ENCODE data around the gene ATP11A. TPM values are rescaled to one million over a fixed set of nuclear protein-coding genes. Genes with fewer than 3 reads are reported as not detected.

ATP11A gene
- total RNA-seq, 1 donor from 2014 or later: 109 TPM

DNA sequence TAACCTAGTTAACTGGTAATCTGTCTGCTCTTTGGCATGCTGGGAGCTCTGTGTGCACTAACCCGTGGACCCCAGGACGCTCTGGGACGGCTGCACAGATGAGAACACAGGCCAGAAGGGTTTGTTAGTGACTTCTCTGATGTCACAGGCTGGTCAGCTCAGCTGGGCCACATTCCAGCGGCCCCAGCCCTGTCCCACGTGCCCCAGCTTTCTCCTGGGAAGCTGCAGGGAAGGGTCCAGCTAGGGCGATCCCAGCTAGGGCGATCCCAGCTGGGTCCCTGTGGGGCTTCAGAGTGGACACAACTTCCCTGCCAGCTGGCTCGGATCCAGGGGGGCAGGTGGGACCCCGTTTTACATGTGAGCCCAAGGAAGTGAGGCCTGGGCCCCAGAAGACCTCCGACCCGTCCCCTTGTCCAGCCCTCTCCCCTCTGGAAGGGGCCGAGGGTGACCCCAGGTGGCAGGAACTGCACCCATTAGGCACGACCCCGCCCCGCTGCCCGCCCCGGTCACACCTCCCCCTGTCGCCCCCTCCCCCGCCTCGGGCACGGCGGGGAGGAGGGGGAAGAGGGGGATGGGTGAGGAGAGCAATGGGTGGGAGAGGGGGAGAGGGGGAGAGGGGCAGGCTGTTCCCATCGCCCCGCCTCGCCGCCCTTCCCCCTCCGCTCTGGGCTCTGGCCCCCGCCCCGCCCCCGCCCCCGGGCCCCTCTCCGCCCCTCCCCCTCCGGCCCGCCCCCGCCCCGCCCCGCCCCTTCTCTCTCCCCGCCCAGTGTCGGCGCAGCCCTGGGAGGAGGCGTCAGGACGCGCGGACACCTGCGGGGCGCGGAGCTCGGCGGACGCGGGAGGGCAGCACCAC is 204.0 kb downstream of the ATP11A start:
- Mint-ChIP-seq H3K27me3 (peaks cover 2% of the 10 kb centered on the region), H3K27ac (peak overlapping the region; percentile 99), H3K9me3 (ENCODE audit: low read depth) (no peaks in the 10 kb centered on the region), H3K36me3 (ENCODE audit: insufficient read depth) (no peaks in the 10 kb centered on the region), H3K4me3 (ENCODE audit: low read depth) (peak overlapping the region; percentile 62), H3K4me1 (ENCODE audit: low read depth) (peaks cover 28% of the 10 kb centered on the region)
- DNase-seq (ENCODE audit: low spot score, unreplicated experiment): peak; percentile 70
- peak; percentile 18 for TF ChIP-seq CTCF (IDR thresholded peaks at IDR 0.05; ENCODE audit: unreplicated experiment)

- Mint-ChIP-seq H3K4me1 (ENCODE audit: low read depth) (peaks cover 28% of the 10 kb centered on the region), H3K27ac (no peak overlapping the region), H3K4me3 (ENCODE audit: low read depth) (peak overlapping the region; percentile 74), H3K27me3 (peaks cover 2% of the 10 kb centered on the region), H3K36me3 (ENCODE audit: insufficient read depth) (no peaks in the 10 kb centered on the region), H3K9me3 (ENCODE audit: low read depth) (no peaks in the 10 kb centered on the region)
- no peak for DNase-seq (ENCODE audit: low spot score, unreplicated experiment)
- no peak for TF ChIP-seq CTCF (IDR thresholded peaks at IDR 0.05; ENCODE audit: unreplicated experiment)
Observed at GRCh38 chr13:112894423-112894672, 204.5 kb downstream of the ATP11A start.

DNA sequence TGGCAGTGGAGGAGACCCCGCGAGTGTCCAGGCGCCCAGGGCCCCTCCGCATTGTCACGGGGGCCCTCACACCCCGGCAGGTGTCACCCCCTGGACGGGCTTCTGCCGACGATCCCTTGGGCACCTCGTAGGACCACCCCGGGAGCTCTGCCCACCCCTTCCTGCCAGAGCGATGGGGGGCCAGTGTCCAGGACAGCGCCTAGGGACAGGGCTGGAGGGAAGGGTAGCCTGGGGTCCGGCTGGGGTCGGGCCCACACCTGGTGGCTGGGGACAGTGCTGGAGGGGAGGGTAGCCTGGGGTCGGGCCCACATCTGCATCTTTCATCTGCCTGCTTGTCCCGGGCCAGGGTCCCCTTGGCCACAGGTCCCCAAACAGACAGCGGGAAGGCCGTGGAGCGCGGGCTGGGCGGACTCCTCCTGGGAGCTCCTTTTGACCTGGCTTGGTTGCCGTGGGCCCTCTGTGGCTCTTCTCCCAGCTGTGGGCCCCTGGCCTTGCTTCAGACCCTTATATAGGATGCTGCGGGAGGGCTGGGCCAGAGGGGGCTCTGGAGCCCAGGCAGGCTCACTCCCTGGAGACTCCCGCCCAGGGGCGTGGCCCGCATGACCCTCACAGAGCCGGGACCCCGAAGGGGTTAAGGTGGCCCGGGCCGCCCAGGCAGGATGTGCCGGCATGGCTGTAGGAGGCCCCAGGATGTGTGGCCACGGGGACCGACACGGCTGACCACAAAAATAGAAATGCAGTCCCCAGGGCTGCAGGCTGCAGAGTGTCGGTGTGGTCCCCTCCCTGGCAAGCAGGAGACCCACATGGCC is 205.0 kb downstream of the ATP11A start:
- TF ChIP-seq CTCF (IDR thresholded peaks at IDR 0.05; ENCODE audit: unreplicated experiment): no peak
- Mint-ChIP-seq H3K9me3 (ENCODE audit: low read depth) (no peaks in the 10 kb centered on the region), H3K4me1 (ENCODE audit: low read depth) (peaks cover 28% of the 10 kb centered on the region), H3K27ac (peak overlapping the region; percentile 62), H3K27me3 (peaks cover 2% of the 10 kb centered on the region), H3K4me3 (ENCODE audit: low read depth) (peak overlapping the region; percentile 74), H3K36me3 (ENCODE audit: insufficient read depth) (peaks cover 2% of the 10 kb centered on the region)
- DNase-seq (ENCODE audit: low spot score, unreplicated experiment): peak; percentile 37

DNA sequence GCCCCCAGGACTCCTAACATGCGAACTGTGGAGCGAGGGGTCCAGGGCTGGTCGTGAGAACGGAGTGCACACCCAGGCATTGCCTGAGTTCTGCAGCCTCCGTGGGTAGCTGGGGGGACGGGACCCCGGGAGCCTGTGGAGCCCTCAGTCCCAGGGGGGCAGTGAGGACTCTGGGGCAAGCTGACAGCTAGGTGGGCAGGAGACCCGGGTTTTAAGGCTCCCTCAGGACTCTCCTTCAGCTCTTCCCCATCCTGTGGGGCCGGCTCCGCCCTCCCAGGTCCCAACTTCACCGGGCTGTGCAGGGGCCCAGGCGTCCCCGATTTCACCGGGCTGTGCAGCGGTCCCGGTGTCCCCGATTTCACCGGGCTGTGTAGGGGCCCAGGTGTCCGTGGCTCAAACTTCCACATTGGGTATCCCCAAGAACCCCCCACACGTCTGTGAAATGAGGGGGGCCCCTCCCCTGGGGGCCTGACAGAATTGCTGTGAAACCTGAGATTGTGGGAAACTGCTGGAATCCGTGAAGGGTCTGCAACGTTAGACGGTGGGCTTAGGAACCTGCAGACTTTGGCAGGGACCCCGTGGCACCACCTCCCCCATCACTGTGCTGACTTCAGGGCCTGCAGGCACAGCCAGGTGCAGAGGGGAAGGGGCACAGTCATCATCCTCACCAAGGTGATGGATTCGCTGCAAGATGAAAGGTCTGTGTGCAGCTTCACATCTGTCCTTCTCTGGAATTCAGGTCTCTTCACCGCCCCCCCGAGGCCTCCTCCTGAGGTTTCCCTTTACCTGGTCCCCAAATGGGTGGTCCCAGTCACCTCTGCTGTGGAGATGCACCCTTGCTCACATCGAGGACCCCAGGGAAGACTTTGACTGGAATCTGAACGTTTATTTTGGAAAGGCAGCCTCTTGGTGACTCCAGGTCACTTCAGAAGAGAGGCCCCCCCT is 206.0 kb downstream of the ATP11A start:
- Mint-ChIP-seq H3K27me3 (peaks cover 2% of the 10 kb centered on the region), H3K36me3 (ENCODE audit: insufficient read depth) (peaks cover 4% of the 10 kb centered on the region), H3K9me3 (ENCODE audit: low read depth) (no peaks in the 10 kb centered on the region), H3K4me1 (ENCODE audit: low read depth) (peaks cover 28% of the 10 kb centered on the region), H3K27ac (no peak overlapping the region), H3K4me3 (ENCODE audit: low read depth) (peak overlapping the region; percentile 74)
- TF ChIP-seq CTCF (IDR thresholded peaks at IDR 0.05; ENCODE audit: unreplicated experiment): no peak
- DNase-seq (ENCODE audit: low spot score, unreplicated experiment): no peak
